ENCODE results near the gene KRTAP4-11. TPM values are rescaled to one million over a fixed set of nuclear protein-coding genes. Genes with fewer than 3 reads are reported as not detected.

The KRTAP4-11 gene
- total RNA-seq, 2 experiments from 2014 or later = not detected

DNA sequence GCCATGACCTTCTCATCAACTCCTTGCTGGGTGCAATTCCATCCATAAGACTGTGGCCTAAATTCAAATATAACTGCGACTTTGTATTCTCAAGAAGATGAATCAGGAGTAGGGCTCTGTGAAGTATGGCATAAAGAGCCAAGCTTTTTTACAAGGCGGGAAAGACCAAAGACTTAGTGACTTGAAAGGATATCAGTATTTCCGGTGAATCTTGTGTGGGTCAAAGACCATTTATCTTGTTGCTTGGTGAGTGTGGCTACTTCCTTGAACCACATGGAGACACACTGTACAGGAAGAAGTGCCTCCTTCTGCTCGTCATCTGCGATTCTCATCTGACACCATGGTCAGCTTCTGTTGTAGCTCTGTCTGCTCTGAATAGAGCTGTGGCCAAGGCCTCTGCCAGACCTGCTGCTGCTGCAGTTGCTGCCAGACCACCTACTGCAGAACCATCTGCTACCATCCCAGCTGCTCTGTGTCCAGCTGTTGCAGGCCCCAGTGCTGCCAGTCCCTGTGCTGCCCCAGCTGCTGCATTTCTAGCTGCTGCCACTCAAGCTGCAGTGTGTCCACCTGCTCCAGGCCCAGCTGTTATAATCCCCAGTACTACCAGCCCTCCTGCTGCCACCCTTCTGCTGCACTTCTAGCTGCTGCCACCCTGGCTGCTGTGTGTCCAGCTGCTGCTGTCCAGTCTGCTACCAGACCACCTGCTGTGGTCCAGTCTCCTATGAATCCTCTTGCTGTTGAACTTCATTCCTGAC, 46.4 kb downstream of the KRTAP4-11 start:
- no peak overlapping the region for H3K4me3 ChIP-seq (ENCODE audit: low read length)
- intact Hi-C loops (cut with DNase I, micrococcal nuclease) = no loop called here
- H3K9me3 ChIP-seq (ENCODE audit: control insufficient read depth in 1 of 2, insufficient read depth in 1 of 2, low read length in 2 of 2) = no peaks in the 10 kb centered on the region
- no peak overlapping the region for H3K27ac Mint-ChIP-seq
- no peak overlapping the region for H3K27ac ChIP-seq (ENCODE audit: low read depth in 1 of 2, low read length in 2 of 2)
- ATAC-seq (ENCODE audit: poor library complexity) (no peak), DNase-seq (no peak)
- H3K36me3 ChIP-seq (ENCODE audit: insufficient read depth, low read length) = no peaks in the 10 kb centered on the region
- no peaks in the 10 kb centered on the region for H3K36me3 Mint-ChIP-seq (ENCODE audit: low read depth)
- no peak overlapping the region for H3K4me3 Mint-ChIP-seq
- POLR2A ChIA-PET = no interaction called here
- no peaks in the 10 kb centered on the region for H3K9me3 Mint-ChIP-seq
- no peaks in the 10 kb centered on the region for H3K27me3 ChIP-seq (ENCODE audit: control insufficient read depth in 1 of 2, insufficient read depth in 2 of 2, low read length in 2 of 2)
- CTCF ChIA-PET = no interaction called here
- no peaks in the 10 kb centered on the region for H3K4me1 Mint-ChIP-seq (ENCODE audit: low read depth)
- H3K27me3 Mint-ChIP-seq = peaks cover 24% of the 10 kb centered on the region
- H3K4me1 ChIP-seq (ENCODE audit: insufficient read depth, low read length) = no peaks in the 10 kb centered on the region
- TF ChIP-seq, protein P1, sequence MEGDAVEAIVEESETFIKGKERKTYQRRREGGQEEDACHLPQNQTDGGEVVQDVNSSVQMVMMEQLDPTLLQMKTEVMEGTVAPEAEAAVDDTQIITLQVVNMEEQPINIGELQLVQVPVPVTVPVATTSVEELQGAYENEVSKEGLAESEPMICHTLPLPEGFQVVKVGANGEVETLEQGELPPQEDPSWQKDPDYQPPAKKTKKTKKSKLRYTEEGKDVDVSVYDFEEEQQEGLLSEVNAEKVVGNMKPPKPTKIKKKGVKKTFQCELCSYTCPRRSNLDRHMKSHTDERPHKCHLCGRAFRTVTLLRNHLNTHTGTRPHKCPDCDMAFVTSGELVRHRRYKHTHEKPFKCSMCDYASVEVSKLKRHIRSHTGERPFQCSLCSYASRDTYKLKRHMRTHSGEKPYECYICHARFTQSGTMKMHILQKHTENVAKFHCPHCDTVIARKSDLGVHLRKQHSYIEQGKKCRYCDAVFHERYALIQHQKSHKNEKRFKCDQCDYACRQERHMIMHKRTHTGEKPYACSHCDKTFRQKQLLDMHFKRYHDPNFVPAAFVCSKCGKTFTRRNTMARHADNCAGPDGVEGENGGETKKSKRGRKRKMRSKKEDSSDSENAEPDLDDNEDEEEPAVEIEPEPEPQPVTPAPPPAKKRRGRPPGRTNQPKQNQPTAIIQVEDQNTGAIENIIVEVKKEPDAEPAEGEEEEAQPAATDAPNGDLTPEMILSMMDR (IDR thresholded peaks at IDR 0.05) = no peak

DNA sequence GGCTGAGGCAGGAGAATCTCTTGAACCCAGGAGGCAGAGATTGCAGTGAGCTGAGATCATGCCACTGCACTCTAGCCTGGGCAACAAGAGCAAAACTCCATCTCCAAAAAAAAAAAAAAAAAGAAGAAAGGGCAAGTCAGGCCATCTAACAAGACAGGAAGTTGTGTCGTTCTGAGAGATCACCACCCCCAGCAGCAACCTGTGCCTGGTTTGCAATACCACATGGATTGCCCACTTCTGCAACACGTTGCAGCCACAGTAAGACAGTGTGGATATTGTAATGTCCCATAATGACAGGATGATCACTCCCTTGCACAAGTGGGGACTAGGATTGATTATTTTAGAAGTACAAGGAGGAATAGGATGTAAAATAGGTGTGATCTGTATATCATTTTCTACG, 49.1 kb downstream of the KRTAP4-11 start:
- ATAC-seq (ENCODE audit: poor library complexity) = no peak
- Mint-ChIP-seq H3K4me3 (no peak overlapping the region), H3K27ac (no peak overlapping the region), H3K27me3 (peaks cover 4% of the 10 kb centered on the region), H3K4me1 (ENCODE audit: low read depth) (no peaks in the 10 kb centered on the region), H3K36me3 (ENCODE audit: low read depth) (no peaks in the 10 kb centered on the region), H3K9me3 (no peaks in the 10 kb centered on the region)
- no peaks in the 10 kb centered on the region for H3K36me3 ChIP-seq (ENCODE audit: insufficient read depth, low read length)
- H3K4me1 ChIP-seq (ENCODE audit: insufficient read depth, low read length) = no peaks in the 10 kb centered on the region
- CTCF ChIA-PET = no interaction called here
- POLR2A ChIA-PET = no interaction called here
- DNase-seq = no peak
- H3K9me3 ChIP-seq (ENCODE audit: control insufficient read depth in 1 of 2, insufficient read depth in 1 of 2, low read length in 2 of 2) = no peaks in the 10 kb centered on the region
- intact Hi-C loops (cut with DNase I, micrococcal nuclease) = no loop called here
- TF ChIP-seq, protein P1 (IDR thresholded peaks at IDR 0.05) = no peak
- no peak overlapping the region for H3K27ac ChIP-seq (ENCODE audit: low read depth in 1 of 2, low read length in 2 of 2)
- no peaks in the 10 kb centered on the region for H3K27me3 ChIP-seq (ENCODE audit: control insufficient read depth in 1 of 2, insufficient read depth in 2 of 2, low read length in 2 of 2)
- H3K4me3 ChIP-seq (ENCODE audit: low read length) = no peak overlapping the region

DNA sequence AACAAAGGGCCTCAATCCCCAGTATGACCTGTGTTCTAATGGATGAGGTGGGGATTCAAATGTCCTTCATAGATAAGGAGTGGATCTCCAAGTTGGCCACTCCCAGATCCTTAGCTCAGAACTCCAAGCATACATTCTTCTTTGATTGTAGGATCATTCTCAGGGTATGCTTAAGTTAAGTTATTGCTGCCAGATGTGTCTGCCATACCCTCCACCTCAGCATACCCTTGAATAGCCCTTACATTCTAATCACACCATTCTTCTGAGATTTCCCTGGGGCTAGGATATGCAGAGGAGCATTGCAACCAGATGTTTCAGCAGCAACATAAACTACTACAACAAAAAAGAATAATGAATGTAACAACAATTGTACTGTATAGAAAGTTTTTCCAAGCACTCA, 50.9 kb downstream of the KRTAP4-11 start:
- DNase-seq = no peak
- CTCF ChIA-PET = no interaction called here
- Mint-ChIP-seq H3K36me3 (ENCODE audit: low read depth) (no peaks in the 10 kb centered on the region), H3K27ac (no peak overlapping the region), H3K27me3 (peaks cover 13% of the 10 kb centered on the region), H3K9me3 (no peaks in the 10 kb centered on the region), H3K4me3 (no peak overlapping the region), H3K4me1 (ENCODE audit: low read depth) (no peaks in the 10 kb centered on the region)
- intact Hi-C loops (cut with DNase I, micrococcal nuclease) = no loop called here
- H3K4me3 ChIP-seq (ENCODE audit: low read length) = no peak overlapping the region
- peaks cover 0 to 2% of the 10 kb centered on the region in 2 experiments for H3K27me3 ChIP-seq (ENCODE audit: control insufficient read depth in 1 of 2, insufficient read depth in 2 of 2, low read length in 2 of 2)
- no peak for ATAC-seq (ENCODE audit: poor library complexity)
- H3K27ac ChIP-seq (ENCODE audit: low read depth in 1 of 2, low read length in 2 of 2) = no peak overlapping the region
- no peaks in the 10 kb centered on the region for H3K9me3 ChIP-seq (ENCODE audit: control insufficient read depth in 1 of 2, insufficient read depth in 1 of 2, low read length in 2 of 2)
- POLR2A ChIA-PET = no interaction called here
- TF ChIP-seq, protein P1 (IDR thresholded peaks at IDR 0.05) = no peak
- no peaks in the 10 kb centered on the region for H3K4me1 ChIP-seq (ENCODE audit: insufficient read depth, low read length)
- no peaks in the 10 kb centered on the region for H3K36me3 ChIP-seq (ENCODE audit: insufficient read depth, low read length)

Other genes starting within 250 kb of the KRTAP4-11 start
- gene KRT20, start 233.1 kb downstream of the KRTAP4-11 start, total RNA-seq = not detected
- gene KRT23, start 180.7 kb downstream of the KRTAP4-11 start, total RNA-seq = not detected
- not detected for gene KRT39, start 151.4 kb downstream of the KRTAP4-11 start, total RNA-seq
- not detected for gene KRT40, start 134.0 kb downstream of the KRTAP4-11 start, total RNA-seq
- gene KRTAP3-3, start 124.2 kb downstream of the KRTAP4-11 start, total RNA-seq = not detected
- not detected for gene KRTAP3-2, start 118.5 kb downstream of the KRTAP4-11 start, total RNA-seq
- not detected for gene KRTAP3-1, start 109.2 kb downstream of the KRTAP4-11 start, total RNA-seq
- not detected for gene KRTAP1-5, start 91.2 kb downstream of the KRTAP4-11 start, total RNA-seq
- gene KRTAP1-4, start 88.2 kb downstream of the KRTAP4-11 start, total RNA-seq = not detected
- not detected for gene KRTAP1-3, start 83.5 kb downstream of the KRTAP4-11 start, total RNA-seq
- gene KRTAP1-1, start 76.9 kb downstream of the KRTAP4-11 start, total RNA-seq = not detected
- gene KRTAP2-1, start 71.1 kb downstream of the KRTAP4-11 start, total RNA-seq = not detected
- not detected for gene KRTAP2-2, start 63.1 kb downstream of the KRTAP4-11 start, total RNA-seq
- gene KRTAP2-3, start 58.3 kb downstream of the KRTAP4-11 start, total RNA-seq = not detected
- gene KRTAP2-4, start 52.5 kb downstream of the KRTAP4-11 start, total RNA-seq = not detected
- gene KRTAP4-7, start 34.2 kb downstream of the KRTAP4-11 start, total RNA-seq = not detected
- not detected for gene KRTAP4-8, start 20.2 kb downstream of the KRTAP4-11 start, total RNA-seq
- not detected for gene KRTAP4-16, start 16.2 kb downstream of the KRTAP4-11 start, total RNA-seq
- gene KRTAP4-9, start 13.0 kb downstream of the KRTAP4-11 start, total RNA-seq = not detected
- gene KRTAP4-12, start 5.8 kb upstream of the KRTAP4-11 start, total RNA-seq = not detected
- gene KRTAP4-6, start 22.2 kb upstream of the KRTAP4-11 start, total RNA-seq = not detected
- gene KRTAP4-5, start 31.5 kb upstream of the KRTAP4-11 start, total RNA-seq = not detected
- gene KRTAP4-4, start 42.4 kb upstream of the KRTAP4-11 start, total RNA-seq = not detected
- not detected for gene KRTAP4-3, start 49.8 kb upstream of the KRTAP4-11 start, total RNA-seq
- gene KRTAP4-2, start 59.8 kb upstream of the KRTAP4-11 start, total RNA-seq = not detected
- gene KRTAP4-1, start 66.5 kb upstream of the KRTAP4-11 start, total RNA-seq = not detected
- gene KRTAP9-1, start 71.5 kb upstream of the KRTAP4-11 start, total RNA-seq = not detected
- not detected for gene KRTAP9-2, start 108.3 kb upstream of the KRTAP4-11 start, total RNA-seq
- not detected for gene KRTAP9-3, start 114.1 kb upstream of the KRTAP4-11 start, total RNA-seq
- gene KRTAP9-8, start 119.6 kb upstream of the KRTAP4-11 start, total RNA-seq = not detected
- gene KRTAP9-4, start 131.3 kb upstream of the KRTAP4-11 start, total RNA-seq = not detected
- gene KRTAP9-9, start 137.0 kb upstream of the KRTAP4-11 start, total RNA-seq = not detected
- not detected for gene KRTAP9-6, start 147.0 kb upstream of the KRTAP4-11 start, total RNA-seq
- gene KRTAP9-7, start 157.3 kb upstream of the KRTAP4-11 start, total RNA-seq = not detected
- gene KRTAP29-1, start 184.5 kb upstream of the KRTAP4-11 start, total RNA-seq = not detected
- 1 to 10 TPM; 1.0 to 1.1 TPM for gene KRTAP16-1, start 190.9 kb upstream of the KRTAP4-11 start, total RNA-seq
- gene KRTAP17-1, start 197.3 kb upstream of the KRTAP4-11 start, total RNA-seq = not detected
- gene KRT33A, start 232.5 kb upstream of the KRTAP4-11 start, total RNA-seq = not detected